Effector CD8-positive, alpha-beta T cell (primary cell): ENCODE results near the gene CCDC200.
"Not testable (repeated sequence)": the region's sequence is repeated elsewhere in the genome, so short reads cannot be mapped to it uniquely, and the experiment has no call there.

Experiments
- DNase-seq: peaks from one replicate; lab custom pipeline; 2025; lab: John Stamatoyannopoulos, UW
- total RNA-seq, 4 experiments: gene quantifications; one replicate each; lab custom pipeline; 2026; lab: John Stamatoyannopoulos, UW

The CCDC200 gene
- total RNA-seq: 0 to 0.19 (median 0.09) reads per million in 4 experiments

GRCh38 chr17:43228020-43228782, at the start of gene CCDC200:
CCDC200 (minus strand) TSS chr17:43228623; CDS start chr17:43228554, 69 bp downstream.
- DNase-seq: not testable (repeated sequence)

GRCh38 chr17:43272914-43273313, 44.5 kb upstream of the CCDC200 start:
- not testable (repeated sequence) for DNase-seq

GRCh38 chr17:43272483-43272882, 44.1 kb upstream of the CCDC200 start:
- not testable (repeated sequence) for DNase-seq

GRCh38 chr17:43270552-43271504, 42.4 kb upstream of the CCDC200 start:
- DNase-seq: not testable (repeated sequence)

GRCh38 chr17:43246456-43246855, 18.0 kb upstream of the CCDC200 start:
- DNase-seq: not testable (repeated sequence)

- not testable (repeated sequence) for DNase-seq
Observed at GRCh38 chr17:43240596-43241352, 12.4 kb upstream of the CCDC200 start.

GRCh38 chr17:43239597-43239996, 11.2 kb upstream of the CCDC200 start:
- DNase-seq: not testable (repeated sequence)

GRCh38 chr17:43233877-43234276, 5.5 kb upstream of the CCDC200 start, which contains the start of gene RNU2-1:
RNU2-1 (minus strand) TSS chr17:43233977.
- not testable (repeated sequence) for DNase-seq

GRCh38 chr17:43233263-43233662, 4.8 kb upstream of the CCDC200 start:
- not testable (repeated sequence) for DNase-seq

- not testable (repeated sequence) for DNase-seq
Observed at GRCh38 chr17:43232021-43232699, 3.7 kb upstream of the CCDC200 start.

GRCh38 chr17:43231205-43232020, 3.0 kb upstream of the CCDC200 start:
- DNase-seq: not testable (repeated sequence)

GRCh38 chr17:43226393-43226792, 2.0 kb downstream of the CCDC200 start:
- no peak for DNase-seq

GRCh38 chr17:43224146-43224705, 4.2 kb downstream of the CCDC200 start:
- no peak for DNase-seq

GRCh38 chr17:43220511-43221125, 7.8 kb downstream of the CCDC200 start:
- no peak for DNase-seq

- DNase-seq: no peak
Observed at GRCh38 chr17:43219746-43220380, 8.6 kb downstream of the CCDC200 start.

- DNase-seq: no peak
Observed at GRCh38 chr17:43219001-43219400, 9.4 kb downstream of the CCDC200 start.

- no peak for DNase-seq
Observed at GRCh38 chr17:43217614-43218087, 10.8 kb downstream of the CCDC200 start.

- no peak for DNase-seq
Observed at GRCh38 chr17:43216762-43217613, 11.4 kb downstream of the CCDC200 start.
